GM21526 (cell line): ENCODE measurements around the gene OLFML1.

Source experiments
- ATAC-seq: cut with Tn5 transposase; IDR thresholded peaks from one replicate; pipeline ENCODE4 v1.9.1; 2021; ENCODE audit warnings: moderate library complexity; ENCODE audit not compliant: unreplicated experiment, low FRiP score

OLFML1 gene

GRCh38 chr11:7473717-7474116 is 11.6 kb upstream of the OLFML1 start:
- no peak for ATAC-seq

- ATAC-seq = no peak
Observed at GRCh38 chr11:7480113-7480512, 5.2 kb upstream of the OLFML1 start.

DNA sequence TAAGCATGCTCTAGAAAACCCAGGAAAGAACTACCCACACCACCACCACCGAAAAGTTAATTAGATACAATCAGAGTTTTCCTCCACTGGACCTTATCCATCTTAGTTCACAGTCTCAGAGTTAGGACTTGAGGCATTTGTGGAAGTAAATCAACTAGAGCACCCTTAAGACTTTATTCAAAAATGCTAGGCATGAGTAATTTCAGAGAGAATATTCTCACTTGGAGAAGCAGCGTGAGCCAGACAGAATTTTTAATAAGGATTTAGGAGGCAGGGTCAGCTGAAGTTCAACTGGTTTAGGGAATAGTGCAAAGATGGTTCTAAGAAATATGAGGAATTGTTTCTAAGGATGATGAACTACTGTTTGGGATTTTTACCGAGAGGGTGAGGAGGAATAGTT is 1.2 kb upstream of the OLFML1 start:
- ATAC-seq = no peak

GRCh38 chr11:7484645-7485044 is 661 bp upstream of the OLFML1 start:
- ATAC-seq = no peak

- no peak for ATAC-seq
Observed at GRCh38 chr11:7486098-7486780, 933 bp downstream of the OLFML1 start.

- ATAC-seq = no peak
Observed at GRCh38 chr11:7486781-7487140, 1.5 kb downstream of the OLFML1 start.

GRCh38 chr11:7487360-7487759 is 2.1 kb downstream of the OLFML1 start:
- no peak for ATAC-seq

- no peak for ATAC-seq
Observed at GRCh38 chr11:7488681-7489080, 3.4 kb downstream of the OLFML1 start.

- no peak for ATAC-seq
Observed at GRCh38 chr11:7489376-7489775, 4.1 kb downstream of the OLFML1 start.

DNA sequence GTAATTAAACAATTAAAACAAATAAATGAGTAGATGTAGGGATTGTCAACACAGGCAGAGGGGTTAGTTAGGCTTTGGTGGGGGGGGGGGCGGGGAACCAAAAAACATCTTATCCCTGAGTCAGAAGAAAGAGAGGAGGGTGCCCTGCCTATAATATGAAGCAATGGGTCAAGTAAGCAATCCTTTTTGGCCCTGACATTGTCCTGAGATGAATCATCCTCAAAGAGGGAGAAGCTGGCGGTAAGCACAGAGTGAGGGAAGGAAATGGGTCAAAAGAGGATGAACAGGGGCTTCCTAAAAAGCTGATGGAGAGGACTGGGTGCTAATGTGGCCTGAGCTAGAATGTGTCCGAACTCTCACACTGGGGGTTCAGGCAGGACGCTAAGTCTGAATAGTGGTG is 4.7 kb downstream of the OLFML1 start:
- ATAC-seq = no peak

DNA sequence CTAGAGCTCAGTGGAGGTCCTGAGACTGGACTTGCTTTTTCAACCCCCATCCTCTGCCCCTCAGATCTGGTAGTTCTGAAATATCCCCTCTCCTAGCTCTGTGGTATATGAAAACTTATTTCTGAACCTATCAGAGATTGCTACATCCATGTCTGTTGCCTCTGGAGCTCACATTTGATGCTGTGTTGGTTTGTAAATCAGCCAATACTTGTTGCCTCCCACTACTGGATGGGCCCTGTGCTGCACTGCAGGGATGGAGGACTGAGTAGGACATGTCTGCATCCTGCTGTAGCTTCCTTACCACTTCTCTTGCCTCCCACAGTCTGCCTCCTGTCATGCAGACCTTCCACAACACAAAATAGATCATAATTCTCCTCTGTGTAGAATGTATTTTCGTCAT is 5.2 kb downstream of the OLFML1 start:
- no peak for ATAC-seq

GRCh38 chr11:7492253-7492652 is 6.9 kb downstream of the OLFML1 start:
- no peak for ATAC-seq

GRCh38 chr11:7493670-7494069 is 8.4 kb downstream of the OLFML1 start:
- no peak for ATAC-seq

GRCh38 chr11:7494086-7494745 is 8.9 kb downstream of the OLFML1 start:
- ATAC-seq = no peak

GRCh38 chr11:7495882-7496551 is 10.7 kb downstream of the OLFML1 start:
- ATAC-seq = peak; percentile 87

DNA sequence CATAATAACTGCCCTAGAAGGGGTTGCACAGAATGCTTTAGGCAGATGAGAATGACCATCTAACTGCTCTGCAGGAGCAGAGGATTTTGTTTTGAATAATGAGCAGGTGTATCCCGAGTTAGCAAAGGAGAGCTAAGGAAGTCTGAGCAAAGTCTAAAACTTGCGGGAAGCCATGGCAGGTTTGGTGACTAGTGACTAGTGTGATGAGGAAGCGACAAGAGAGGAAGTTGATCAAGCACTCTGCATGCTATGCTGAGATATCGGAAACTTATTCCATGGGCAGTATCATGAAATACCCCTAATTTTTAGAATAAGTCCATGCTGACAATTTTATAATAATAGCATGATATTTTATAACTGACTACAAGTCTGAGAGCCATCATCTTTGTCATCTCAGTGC is 12.9 kb downstream of the OLFML1 start:
- no peak for ATAC-seq

DNA sequence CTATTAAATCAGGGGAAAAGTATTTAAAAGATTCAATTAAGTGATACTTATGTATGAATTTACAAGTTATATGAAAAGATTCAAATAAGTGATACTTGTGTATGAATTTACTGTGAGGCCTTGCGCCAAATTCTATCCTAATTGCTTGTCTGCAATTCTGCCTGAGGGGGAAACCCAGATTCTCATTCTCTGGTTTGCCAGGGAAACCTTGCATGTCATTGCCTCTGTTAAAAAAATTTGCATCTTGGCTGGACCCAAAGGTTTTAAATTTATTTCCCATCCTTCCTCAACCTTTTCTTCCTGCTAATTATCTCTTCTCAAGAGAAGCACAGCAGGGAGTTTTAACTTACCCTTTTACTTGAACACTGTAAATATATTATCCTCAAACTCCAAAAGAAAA is 13.8 kb downstream of the OLFML1 start:
- no peak for ATAC-seq

- no peak for ATAC-seq
Observed at GRCh38 chr11:7500251-7500650, 14.9 kb downstream of the OLFML1 start.

DNA sequence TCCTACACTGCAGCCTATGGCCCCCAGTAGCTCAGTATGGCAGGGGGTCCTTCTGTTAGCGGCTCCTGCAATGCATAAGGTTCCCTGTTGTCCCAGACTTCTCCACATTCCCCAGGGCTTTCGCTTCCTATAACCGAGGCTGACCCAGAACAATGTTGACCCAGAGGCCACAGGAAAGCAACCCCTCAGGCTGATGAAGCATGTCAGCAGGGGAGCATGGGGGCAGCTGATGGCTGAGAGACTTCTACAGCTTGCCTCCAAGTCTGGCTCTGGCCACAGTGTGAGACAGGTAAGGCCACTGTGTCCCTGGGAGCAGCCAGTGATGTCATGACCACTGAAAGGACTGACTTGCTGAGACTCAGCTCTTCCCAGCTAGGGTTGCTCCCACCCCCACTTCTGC is 15.9 kb downstream of the OLFML1 start:
- ATAC-seq = no peak

DNA sequence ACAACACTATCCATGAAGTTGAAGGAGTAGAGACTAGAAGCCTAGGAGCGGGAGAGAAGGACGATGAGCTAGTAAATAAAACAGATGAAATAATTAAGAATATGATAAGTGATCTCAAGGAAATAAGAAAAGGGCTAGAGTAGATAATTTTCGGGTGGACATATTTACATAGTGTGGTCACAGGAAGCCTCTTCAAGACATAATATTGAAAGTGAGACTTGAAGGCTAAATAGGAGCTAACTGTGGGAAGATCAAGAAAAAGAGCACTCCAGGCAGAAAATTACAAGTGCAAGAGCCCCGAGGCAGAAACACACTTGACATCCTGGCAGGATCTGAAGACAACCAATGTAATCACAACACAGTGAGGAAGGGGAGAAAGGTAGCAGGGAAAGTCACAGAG is 16.6 kb downstream of the OLFML1 start:
- no peak for ATAC-seq

GRCh38 chr11:7506243-7506642 is 20.9 kb downstream of the OLFML1 start:
- ATAC-seq = no peak

DNA sequence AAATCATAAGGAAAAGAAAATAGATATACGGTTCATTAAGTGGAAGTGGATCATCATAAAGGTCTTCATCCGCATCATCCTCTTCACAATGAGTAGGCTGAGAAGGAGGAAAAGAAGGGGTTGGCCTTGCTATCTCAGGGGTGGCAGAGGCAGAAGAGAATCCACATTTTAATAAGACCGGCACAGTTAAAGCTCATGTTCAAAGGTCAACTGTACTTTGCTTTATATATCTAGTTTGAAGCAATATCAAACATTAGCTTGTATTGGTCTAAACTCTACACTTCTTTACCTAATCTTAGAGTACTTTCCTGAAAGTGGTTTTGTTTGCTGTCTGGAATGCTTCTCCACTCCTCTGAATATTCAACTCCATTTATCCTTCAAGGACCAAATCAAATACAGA is 22.8 kb downstream of the OLFML1 start:
- no peak for ATAC-seq
